ENCODE results near the gene DCXR.

The DCXR gene

DNA sequence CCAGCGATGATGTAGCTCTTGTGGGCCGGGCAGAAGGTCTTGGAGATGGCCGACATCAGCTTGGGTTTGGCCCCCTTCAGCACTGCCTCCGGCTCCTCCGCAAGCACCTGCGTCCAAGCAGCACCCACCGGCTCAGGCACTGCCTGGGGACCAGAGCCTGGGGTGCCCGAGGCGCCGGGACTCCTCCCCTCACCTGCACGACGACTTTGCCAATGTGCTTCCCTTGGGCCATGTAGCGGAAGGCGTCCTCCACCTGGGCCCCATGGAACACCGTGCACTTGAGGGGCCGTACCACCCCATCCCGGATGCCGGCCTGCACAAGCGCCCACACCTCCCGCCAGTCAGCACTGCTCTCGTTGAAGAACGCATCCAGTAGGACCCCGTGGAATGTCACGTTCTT, 45.5 kb upstream of the DCXR start:
- Mint-ChIP-seq H3K27me3 (ENCODE audit: low read depth, poor library complexity) (peaks cover 2% of the 10 kb centered on the region), H3K9me3 (no peaks in the 10 kb centered on the region), H3K27ac (no peak overlapping the region), H3K36me3 (ENCODE audit: low read depth) (peaks cover 4% of the 10 kb centered on the region), H3K4me3 (no peak overlapping the region), H3K4me1 (peaks cover 4% of the 10 kb centered on the region)
- no peak for DNase-seq
- TF ChIP-seq, protein P1, sequence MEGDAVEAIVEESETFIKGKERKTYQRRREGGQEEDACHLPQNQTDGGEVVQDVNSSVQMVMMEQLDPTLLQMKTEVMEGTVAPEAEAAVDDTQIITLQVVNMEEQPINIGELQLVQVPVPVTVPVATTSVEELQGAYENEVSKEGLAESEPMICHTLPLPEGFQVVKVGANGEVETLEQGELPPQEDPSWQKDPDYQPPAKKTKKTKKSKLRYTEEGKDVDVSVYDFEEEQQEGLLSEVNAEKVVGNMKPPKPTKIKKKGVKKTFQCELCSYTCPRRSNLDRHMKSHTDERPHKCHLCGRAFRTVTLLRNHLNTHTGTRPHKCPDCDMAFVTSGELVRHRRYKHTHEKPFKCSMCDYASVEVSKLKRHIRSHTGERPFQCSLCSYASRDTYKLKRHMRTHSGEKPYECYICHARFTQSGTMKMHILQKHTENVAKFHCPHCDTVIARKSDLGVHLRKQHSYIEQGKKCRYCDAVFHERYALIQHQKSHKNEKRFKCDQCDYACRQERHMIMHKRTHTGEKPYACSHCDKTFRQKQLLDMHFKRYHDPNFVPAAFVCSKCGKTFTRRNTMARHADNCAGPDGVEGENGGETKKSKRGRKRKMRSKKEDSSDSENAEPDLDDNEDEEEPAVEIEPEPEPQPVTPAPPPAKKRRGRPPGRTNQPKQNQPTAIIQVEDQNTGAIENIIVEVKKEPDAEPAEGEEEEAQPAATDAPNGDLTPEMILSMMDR (IDR thresholded peaks at IDR 0.05), result no peak

DNA sequence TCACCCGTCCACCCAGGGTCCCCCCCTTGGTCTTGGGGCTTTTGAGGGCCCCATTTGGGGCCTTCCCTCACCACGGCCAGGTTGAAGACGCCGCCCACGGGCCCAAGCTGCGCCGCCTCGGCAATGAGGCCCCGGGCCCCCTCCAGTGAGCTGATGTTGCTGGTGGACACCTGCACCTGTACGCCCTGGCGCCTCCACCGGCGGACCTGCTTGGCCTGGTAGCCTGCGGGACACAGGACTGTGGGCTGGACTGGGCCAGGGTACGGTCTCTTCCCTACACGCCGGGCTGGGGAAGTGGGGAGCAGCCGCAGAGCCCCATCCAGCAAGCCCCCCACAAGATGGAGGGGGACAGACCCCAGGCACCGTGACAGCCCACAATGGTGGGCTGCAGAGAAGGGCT, 45.0 kb upstream of the DCXR start:
- TF ChIP-seq, protein P1 (IDR thresholded peaks at IDR 0.05), result no peak
- H3K27me3 Mint-ChIP-seq (ENCODE audit: low read depth, poor library complexity), result peaks cover 3% of the 10 kb centered on the region
- no peak overlapping the region for H3K4me3 Mint-ChIP-seq
- H3K27ac Mint-ChIP-seq, result no peak overlapping the region
- no peak for DNase-seq
- peaks cover 5% of the 10 kb centered on the region for H3K36me3 Mint-ChIP-seq (ENCODE audit: low read depth)
- no peaks in the 10 kb centered on the region for H3K9me3 Mint-ChIP-seq
- H3K4me1 Mint-ChIP-seq, result peaks cover 6% of the 10 kb centered on the region

DNA sequence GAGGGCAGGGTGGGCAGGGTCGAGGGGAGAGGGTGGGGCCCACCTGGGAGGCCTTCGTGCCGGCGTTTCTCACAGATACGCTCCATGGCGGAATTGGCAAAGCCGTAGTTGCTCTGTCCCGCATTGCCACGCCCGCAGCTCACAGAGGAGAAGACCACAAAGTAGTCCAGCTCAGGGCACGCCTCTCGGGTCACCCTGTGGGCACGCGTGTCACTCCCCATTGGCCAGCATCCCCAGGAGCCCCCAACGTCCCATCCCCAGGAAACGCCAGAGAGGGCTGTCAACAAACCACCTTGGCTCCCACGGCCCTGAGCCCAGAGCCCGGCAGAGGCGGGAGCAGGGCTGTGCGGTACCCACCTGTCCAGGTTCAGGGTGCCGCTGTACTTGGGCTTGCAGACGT, 44.5 kb upstream of the DCXR start:
- no peak overlapping the region for H3K27ac Mint-ChIP-seq
- TF ChIP-seq, protein P1 (IDR thresholded peaks at IDR 0.05), result no peak
- H3K4me1 Mint-ChIP-seq, result peaks cover 7% of the 10 kb centered on the region
- H3K36me3 Mint-ChIP-seq (ENCODE audit: low read depth), result peaks cover 5% of the 10 kb centered on the region
- H3K27me3 Mint-ChIP-seq (ENCODE audit: low read depth, poor library complexity), result peaks cover 3% of the 10 kb centered on the region
- no peaks in the 10 kb centered on the region for H3K9me3 Mint-ChIP-seq
- H3K4me3 Mint-ChIP-seq, result no peak overlapping the region
- DNase-seq, result no peak

DNA sequence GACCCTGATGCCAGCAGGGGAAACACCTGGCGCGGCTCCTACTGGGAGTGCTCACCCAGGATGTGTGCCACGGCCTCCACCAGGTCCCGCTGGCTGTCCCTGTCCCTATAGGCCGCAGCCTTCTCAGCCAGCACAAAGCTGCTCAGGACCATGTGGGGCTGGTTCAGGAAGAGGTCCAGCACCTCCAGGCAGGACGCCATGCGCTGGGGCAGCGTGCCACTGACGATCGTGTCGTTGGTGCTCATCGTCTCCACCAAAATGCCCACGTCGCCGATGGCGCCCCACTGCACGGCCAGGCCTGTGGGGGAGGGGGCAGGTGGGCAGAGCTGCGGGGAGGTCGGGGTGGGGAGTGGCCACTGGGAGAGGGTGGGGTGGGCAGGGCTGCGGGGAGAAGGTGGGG, 44.0 kb upstream of the DCXR start:
- Mint-ChIP-seq H3K27ac (no peak overlapping the region), H3K27me3 (ENCODE audit: low read depth, poor library complexity) (peaks cover 3% of the 10 kb centered on the region), H3K36me3 (ENCODE audit: low read depth) (peaks cover 5% of the 10 kb centered on the region), H3K4me3 (no peak overlapping the region), H3K9me3 (no peaks in the 10 kb centered on the region), H3K4me1 (peaks cover 11% of the 10 kb centered on the region)
- no peak for DNase-seq
- TF ChIP-seq, protein P1 (IDR thresholded peaks at IDR 0.05), result no peak

DNA sequence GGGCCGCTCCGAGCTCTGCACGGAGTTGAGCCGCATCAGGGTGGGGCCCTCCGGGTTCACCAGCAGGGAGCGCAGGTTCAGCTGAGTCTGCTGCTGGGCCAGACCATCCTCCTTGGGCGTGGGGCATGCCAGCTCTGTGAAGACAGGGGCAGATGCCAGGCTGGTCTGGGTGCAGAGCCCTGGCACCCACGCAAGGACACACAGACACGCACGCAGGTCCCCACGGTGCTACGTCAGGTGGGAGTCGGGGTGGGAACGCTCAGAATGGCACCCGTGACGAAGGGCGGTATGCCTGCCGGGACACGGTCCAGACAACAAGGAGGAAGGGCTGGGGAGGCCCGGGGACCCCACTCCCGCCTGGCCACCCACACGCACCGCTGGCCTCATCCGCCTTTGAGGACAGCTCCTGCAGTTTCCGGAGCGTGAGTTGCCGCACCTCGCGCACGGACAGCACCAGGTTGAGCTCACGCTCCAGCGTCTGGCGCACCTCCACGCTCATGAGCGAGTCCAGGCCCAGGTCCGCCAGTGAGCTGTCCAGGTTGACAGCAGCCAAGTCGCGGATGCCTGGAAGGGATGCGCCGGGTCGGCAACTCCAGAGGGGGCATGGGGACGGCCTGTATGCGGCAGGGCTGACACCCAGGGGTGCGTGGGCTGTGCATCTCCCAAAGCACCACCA, 43.4 kb upstream of the DCXR start:
- TF ChIP-seq, protein P1 (IDR thresholded peaks at IDR 0.05), result no peak
- H3K4me3 Mint-ChIP-seq, result no peak overlapping the region
- H3K9me3 Mint-ChIP-seq, result no peaks in the 10 kb centered on the region
- peaks cover 5% of the 10 kb centered on the region for H3K36me3 Mint-ChIP-seq (ENCODE audit: low read depth)
- peaks cover 11% of the 10 kb centered on the region for H3K4me1 Mint-ChIP-seq
- no peak overlapping the region for H3K27ac Mint-ChIP-seq
- DNase-seq, result no peak
- H3K27me3 Mint-ChIP-seq (ENCODE audit: low read depth, poor library complexity), result peaks cover 3% of the 10 kb centered on the region

All from nephron progenitor cell (in vitro differentiated cells).